ENCODE measurements around the gene KCNG4. TPM values are rescaled to one million over a fixed set of nuclear protein-coding genes. Genes with fewer than 3 reads are reported as not detected.

The KCNG4 gene
- total RNA-seq, 1 experiment from 2014 or later = not detected

DNA sequence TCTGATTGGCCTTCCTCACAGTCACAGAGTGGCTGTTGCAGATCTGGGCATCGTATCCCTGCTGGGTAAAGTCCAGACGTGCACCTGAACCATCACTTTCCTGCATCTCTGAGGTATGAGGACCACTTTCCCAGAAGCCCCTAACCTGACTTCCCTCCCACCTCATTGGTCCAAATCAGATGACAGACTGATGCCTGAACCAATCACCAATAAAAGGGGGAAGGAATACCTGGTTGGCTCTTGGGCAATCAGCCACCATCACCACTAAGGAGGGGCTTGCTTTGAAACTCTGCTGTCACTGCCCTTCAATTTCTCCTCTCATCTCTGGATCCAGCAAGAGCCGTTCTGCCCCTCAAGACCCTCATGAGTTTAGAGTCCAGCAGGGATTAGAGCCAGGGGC lies 41.3 kb upstream of the KCNG4 start:
- Histone ChIP-seq H3K79me2 (ENCODE audit: insufficient read depth, low read length) (no peaks in the 10 kb centered on the region), H3K4me1 (ENCODE audit: control insufficient read depth in 1 of 2, insufficient read depth in 2 of 2, low read length in 2 of 2) (peaks cover 0 to 4% of the 10 kb centered on the region in 2 experiments; a peak in 1 of 4 replicates), H3K9me3 (ENCODE audit: control insufficient read depth in 1 of 2, insufficient read depth in 1 of 2, low read depth in 1 of 2, low read length in 2 of 2) (no peaks in the 10 kb centered on the region), H3K9me2 (ENCODE audit: insufficient read depth) (no peaks in the 10 kb centered on the region), H3K4me2 (ENCODE audit: low read length) (no peak overlapping the region), H3K27me3 (ENCODE audit: insufficient read depth, low read length) (no peaks in the 10 kb centered on the region), H3K9ac (ENCODE audit: low read length) (no peak overlapping the region), H3K27ac (ENCODE audit: low read depth, low read length) (no peak overlapping the region), H3K4me3 (replicated peaks in 1 of 2; ENCODE audit: low read depth in 1 of 2, low read length in 2 of 2) (no peak overlapping the region), H3K36me3 (ENCODE audit: control insufficient read depth in 1 of 2, insufficient read depth in 2 of 2, low read length in 2 of 2) (no peaks in the 10 kb centered on the region), H4K20me1 (ENCODE audit: insufficient read depth) (no peaks in the 10 kb centered on the region), H2AFZ (ENCODE audit: low read depth, low read length, poor library complexity, severe bottlenecking) (no peak overlapping the region)
- ATAC-seq (peak; percentile 47), DNase-seq (ENCODE audit: low read depth, low spot score) (peak; percentile 78)
- RAD21 ChIA-PET (ENCODE audit: low non-redundant PET in 1 of 2, low total read pairs in 2 of 2, uncharacterized antibody in 2 of 2, unreplicated experiment in 2 of 2) = interaction anchor here in 1 of 2 experiments (0.6 kb wide), 1 partner anchor 16 kb away, joined by 3 read pairs; no protein-coding TSS in a partner anchor
- intact Hi-C loops (cut with micrococcal nuclease) = no loop called here
- CTCF ChIA-PET = no interaction called here
- TF ChIP-seq EGR1 (IDR thresholded peaks at IDR 0.05; ENCODE audit: low read depth) = no peak
- no peak for TF ChIP-seq EZH2phosphoT487 (IDR thresholded peaks at IDR 0.05; ENCODE audit: borderline replicate concordance)
- no peak for TF ChIP-seq SRF (IDR thresholded peaks at IDR 0.05; ENCODE audit: low read depth)
- peak; percentile 92 for TF ChIP-seq SP1 (IDR thresholded peaks at IDR 0.05; ENCODE audit: low read depth)
- no TSS peak for BruUV-seq (replicated peaks)
- POLR2A ChIA-PET = no interaction called here

DNA sequence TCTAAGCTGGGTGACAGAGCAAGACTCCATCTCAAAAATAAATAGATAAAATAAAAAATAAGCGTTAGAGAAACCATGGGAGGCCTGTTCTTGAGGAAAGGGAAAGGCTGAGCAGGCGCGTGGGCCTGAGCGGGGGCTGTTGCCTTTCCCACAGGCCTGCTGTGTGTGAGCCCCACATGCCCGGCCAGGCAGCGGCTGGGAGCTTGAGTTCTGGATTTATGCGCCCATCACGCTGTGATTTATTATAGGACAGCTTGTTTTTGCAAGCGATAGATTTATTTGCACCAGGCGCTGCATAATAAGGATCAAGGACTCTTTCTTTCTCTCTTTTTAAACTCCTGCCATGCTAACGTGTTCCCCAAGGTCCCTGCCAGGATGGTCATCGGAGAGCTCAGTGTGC lies 40.1 kb upstream of the KCNG4 start:
- RAD21 ChIA-PET (ENCODE audit: low non-redundant PET in 1 of 2, low total read pairs in 2 of 2, uncharacterized antibody in 2 of 2, unreplicated experiment in 2 of 2) = no interaction called here
- no peaks in the 10 kb centered on the region for H3K27me3 ChIP-seq (ENCODE audit: insufficient read depth, low read length)
- no peaks in the 10 kb centered on the region for H3K36me3 ChIP-seq (ENCODE audit: control insufficient read depth in 1 of 2, insufficient read depth in 2 of 2, low read length in 2 of 2)
- no peaks in the 10 kb centered on the region for H3K9me2 ChIP-seq (ENCODE audit: insufficient read depth)
- no TSS peak for BruUV-seq (replicated peaks)
- H3K9me3 ChIP-seq (ENCODE audit: control insufficient read depth in 1 of 2, insufficient read depth in 1 of 2, low read depth in 1 of 2, low read length in 2 of 2) = no peaks in the 10 kb centered on the region
- ATAC-seq (no peak), DNase-seq (ENCODE audit: low read depth, low spot score) (no peak)
- H4K20me1 ChIP-seq (ENCODE audit: insufficient read depth) = no peaks in the 10 kb centered on the region
- H3K79me2 ChIP-seq (ENCODE audit: insufficient read depth, low read length) = no peaks in the 10 kb centered on the region
- no peak overlapping the region for H3K27ac ChIP-seq (ENCODE audit: low read depth, low read length)
- H3K4me1 ChIP-seq (ENCODE audit: control insufficient read depth in 1 of 2, insufficient read depth in 2 of 2, low read length in 2 of 2) = peaks cover 0 to 4% of the 10 kb centered on the region in 2 experiments; a peak in 1 of 4 replicates
- no peak overlapping the region for H3K4me3 ChIP-seq (replicated peaks in 1 of 2; ENCODE audit: low read depth in 1 of 2, low read length in 2 of 2)
- POLR2A ChIA-PET = no interaction called here
- CTCF ChIA-PET = interaction anchor here (0.5 kb wide), 1 partner anchor 339 kb away, joined by 3 read pairs; no protein-coding TSS in a partner anchor
- H3K9ac ChIP-seq (ENCODE audit: low read length) = no peak overlapping the region
- no peak for TF ChIP-seq TCF7L2 (IDR thresholded peaks at IDR 0.05; ENCODE audit: borderline replicate concordance, extremely low read depth, insufficient read depth, insufficient read length)
- TF ChIP-seq FOSL1 (IDR thresholded peaks at IDR 0.05; ENCODE audit: low read depth) = no peak
- no peak for TF ChIP-seq POLR2AphosphoS5 (IDR thresholded peaks at IDR 0.05; ENCODE audit: low read depth, low read length)
- TF ChIP-seq, protein P1, sequence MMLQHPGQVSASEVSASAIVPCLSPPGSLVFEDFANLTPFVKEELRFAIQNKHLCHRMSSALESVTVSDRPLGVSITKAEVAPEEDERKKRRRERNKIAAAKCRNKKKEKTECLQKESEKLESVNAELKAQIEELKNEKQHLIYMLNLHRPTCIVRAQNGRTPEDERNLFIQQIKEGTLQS (IDR thresholded peaks at IDR 0.05) = no peak
- no peak for TF ChIP-seq SP1 (IDR thresholded peaks at IDR 0.05; ENCODE audit: low read depth)
- TF ChIP-seq ZNF274 (IDR thresholded peaks at IDR 0.05; ENCODE audit: low read depth, low read length) = no peak
- TF ChIP-seq EZH2 (IDR thresholded peaks at IDR 0.05) = no peak
- TF ChIP-seq, protein P2, sequence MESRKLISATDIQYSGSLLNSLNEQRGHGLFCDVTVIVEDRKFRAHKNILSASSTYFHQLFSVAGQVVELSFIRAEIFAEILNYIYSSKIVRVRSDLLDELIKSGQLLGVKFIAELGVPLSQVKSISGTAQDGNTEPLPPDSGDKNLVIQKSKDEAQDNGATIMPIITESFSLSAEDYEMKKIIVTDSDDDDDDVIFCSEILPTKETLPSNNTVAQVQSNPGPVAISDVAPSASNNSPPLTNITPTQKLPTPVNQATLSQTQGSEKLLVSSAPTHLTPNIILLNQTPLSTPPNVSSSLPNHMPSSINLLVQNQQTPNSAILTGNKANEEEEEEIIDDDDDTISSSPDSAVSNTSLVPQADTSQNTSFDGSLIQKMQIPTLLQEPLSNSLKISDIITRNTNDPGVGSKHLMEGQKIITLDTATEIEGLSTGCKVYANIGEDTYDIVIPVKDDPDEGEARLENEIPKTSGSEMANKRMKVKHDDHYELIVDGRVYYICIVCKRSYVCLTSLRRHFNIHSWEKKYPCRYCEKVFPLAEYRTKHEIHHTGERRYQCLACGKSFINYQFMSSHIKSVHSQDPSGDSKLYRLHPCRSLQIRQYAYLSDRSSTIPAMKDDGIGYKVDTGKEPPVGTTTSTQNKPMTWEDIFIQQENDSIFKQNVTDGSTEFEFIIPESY (IDR thresholded peaks at IDR 0.05; ENCODE audit: extremely low read depth, insufficient replicate concordance, low read length) = no peak
- TF ChIP-seq CBX3 (IDR thresholded peaks at IDR 0.05; ENCODE audit: low read depth) = no peak
- TF ChIP-seq, protein P3, sequence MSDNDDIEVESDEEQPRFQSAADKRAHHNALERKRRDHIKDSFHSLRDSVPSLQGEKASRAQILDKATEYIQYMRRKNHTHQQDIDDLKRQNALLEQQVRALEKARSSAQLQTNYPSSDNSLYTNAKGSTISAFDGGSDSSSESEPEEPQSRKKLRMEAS (IDR thresholded peaks at IDR 0.05) = no peak
- no peak for TF ChIP-seq SIN3A (IDR thresholded peaks at IDR 0.05; ENCODE audit: low read depth)
- TF ChIP-seq SRF (IDR thresholded peaks at IDR 0.05; ENCODE audit: low read depth) = no peak
- no peak for TF ChIP-seq EZH2phosphoT487 (IDR thresholded peaks at IDR 0.05; ENCODE audit: borderline replicate concordance)
- TF ChIP-seq ZFX (IDR thresholded peaks at IDR 0.05) = no peak
- H3K4me2 ChIP-seq (ENCODE audit: low read length) = no peak overlapping the region
- intact Hi-C loops (cut with micrococcal nuclease) = no loop called here
- H2AFZ ChIP-seq (ENCODE audit: low read depth, low read length, poor library complexity, severe bottlenecking) = no peak overlapping the region

Measured in HCT116 (cell line).